ENCODE results near the gene TSPAN12. TPM values are rescaled to one million over a fixed set of nuclear protein-coding genes. Genes with fewer than 3 reads are reported as not detected.

TSPAN12 gene
- total and polyA plus RNA-seq, 2 donors (not counting 3 experiments of a cell fraction or from before 2014, with no cell fraction given): 9.3 to 19.8 TPM

- Histone ChIP-seq H3K9me3 (replicated peaks; ENCODE audit: control insufficient read depth, insufficient read depth, low read length) (no peaks in the 10 kb centered on the region), H2AFZ (ENCODE audit: low read depth, low read length) (no peak overlapping the region), H4K20me1 (replicated peaks; ENCODE audit: control insufficient read depth, extremely low read depth, insufficient read depth, low read length) (no peaks in the 10 kb centered on the region), H3K9ac (replicated peaks; ENCODE audit: extremely low read depth, insufficient read depth, low read length) (no peak overlapping the region), H3K4me3 (replicated peaks in 1 of 3; ENCODE audit: insufficient read depth in 1 of 3, low read depth in 1 of 3, low read length in 3 of 3) (no peak overlapping the region), H3K27me3 (ENCODE audit: control insufficient read depth in 2 of 2, insufficient read depth in 2 of 2, low read length in 2 of 2) (no peaks in the 10 kb centered on the region), H3K79me2 (ENCODE audit: control insufficient read depth, insufficient read depth, low read length) (no peaks in the 10 kb centered on the region), H3K27ac (ENCODE audit: insufficient read depth, low read depth, low read length) (no peak overlapping the region), H3K9me1 (replicated peaks; ENCODE audit: control insufficient read depth, extremely low read depth, insufficient read depth, low read length) (no peaks in the 10 kb centered on the region), H3K4me2 (ENCODE audit: insufficient read depth, low read length) (no peak overlapping the region), H3K4me1 (ENCODE audit: control insufficient read depth, extremely low read depth, insufficient read depth, low read length) (peaks cover 8% of the 10 kb centered on the region), H3K36me3 (ENCODE audit: control insufficient read depth in 2 of 2, extremely low read depth in 1 of 2, insufficient read depth in 2 of 2, low read length in 2 of 2) (no peaks in the 10 kb centered on the region)
- dilution Hi-C loops (cut with MboI; ENCODE audit: extremely low pct_ligation_motif_present, low sequenced_read_pairs) (no loop called here), intact Hi-C loops (cut with micrococcal nuclease) (no loop called here)
- DNase-seq (ENCODE audit: low read depth, low spot score) (no peak), FAIRE-seq (no peak)
- no TSS peak for BruUV-seq (replicated peaks)
- CTCF ChIA-PET: interaction anchor here (0.9 to 2.1 kb wide), 4 partner anchors 27 to 111 kb away, joined by 3 to 4 read pairs (median 3); partner anchors contain the start of gene CPED1
- TF ChIP-seq POLR2A (IDR thresholded peaks at IDR 0.05; ENCODE audit: low read depth, low read length) (no peak), EZH2 (IDR thresholded peaks at IDR 0.05; ENCODE audit: borderline replicate concordance, low read depth, low read length, severe bottlenecking) (no peak), MYC (IDR thresholded peaks at IDR 0.05; ENCODE audit: low read depth, low read length) (no peak), GATA2 (IDR thresholded peaks at IDR 0.05; ENCODE audit: insufficient read depth, insufficient read length, low read depth, low read length) (no peak), POLR2AphosphoS5 (IDR thresholded peaks at IDR 0.05; ENCODE audit: insufficient read depth, low read depth, low read length) (no peak), MAX (IDR thresholded peaks at IDR 0.05; ENCODE audit: insufficient read depth, insufficient read length) (no peak), CTCF (IDR thresholded peaks at IDR 0.05; ENCODE audit: extremely low read depth in 1 of 2, insufficient read depth in 1 of 2, low read depth in 1 of 2, low read length in 2 of 2) (no peak), JUN (IDR thresholded peaks at IDR 0.05; ENCODE audit: borderline replicate concordance, insufficient read depth, insufficient read length, low read depth) (no peak), FOS (IDR thresholded peaks at IDR 0.05; ENCODE audit: borderline replicate concordance, insufficient read depth, low read length) (no peak)
- POLR2A ChIA-PET: no interaction called here
Observed at GRCh38 chr7:120877701-120878100, 19.8 kb upstream of the TSPAN12 start.

All from endothelial cell of umbilical vein (primary cell).